H1 (cell line): ENCODE measurements around the gene FMR1. TPM values are rescaled to one million over a fixed set of nuclear protein-coding genes. Genes with fewer than 3 reads are reported as not detected.

Experiments
- CTCF ChIA-PET: fragments of 300-600 bp; sonication (Branson Sonifier 250); formaldehyde crosslinking; loops from one replicate; lab custom pipeline; 2021; ENCODE audit not compliant: partially characterized antibody; lab: Charles Lee
- POLR2A ChIA-PET: fragments of 300-600 bp; sonication (Branson Sonifier 250); formaldehyde crosslinking; loops from one replicate; lab custom pipeline; 2021; ENCODE audit warnings: inconsistent platforms; ENCODE audit not compliant: partially characterized antibody; lab: Charles Lee
- DNase-seq, 2 experiments: peaks; one replicate each; pipeline versions ENCODE4 v3.0.0 to v3.0.0-alpha.2; 2010 to 2022; ENCODE audit warnings: low spot score in 2 of 2, low read depth in 1 of 2, mixed read lengths in 1 of 2
- FAIRE-seq: peaks from 2 replicates; lab custom pipeline; 2011; peaks lifted over from hg19 to GRCh38; lab: Jason Lieb, UNC
- H2AFZ ChIP-seq: 2 replicates; pipeline ENCODE4 v1.8.1; 2012; ENCODE audit warnings: low read length, inconsistent platforms
- H2AK5ac ChIP-seq: 2 replicates; pipeline ENCODE4 v1.6.1; 2013; ENCODE audit warnings: low read depth, low read length
- H2BK120ac ChIP-seq: replicated peaks from 2 replicates; pipeline ENCODE3; 2013; ENCODE audit warnings: low read depth, low read length, inconsistent platforms
- H2BK12ac ChIP-seq: 2 replicates; pipeline ENCODE4 v1.6.1; 2013; ENCODE audit warnings: low read depth, low read length
- H2BK15ac ChIP-seq: 2 replicates; pipeline ENCODE4 v1.6.1; 2013; ENCODE audit warnings: low read length
- H2BK20ac ChIP-seq: 2 replicates; pipeline ENCODE4 v1.6.1; 2013; ENCODE audit warnings: low read length
- H2BK5ac ChIP-seq: 2 replicates; pipeline ENCODE4 v1.6.1; 2013; ENCODE audit warnings: low read depth, low read length
- H3K14ac ChIP-seq: 2 replicates; pipeline ENCODE4 v1.6.1; 2013; ENCODE audit warnings: inconsistent platforms; ENCODE audit not compliant: insufficient read length
- H3K18ac ChIP-seq: 2 replicates; pipeline ENCODE4 v1.6.1; 2013; ENCODE audit warnings: low read length; ENCODE audit errors: extremely low read depth
- H3K23ac ChIP-seq: 2 replicates; pipeline ENCODE4 v1.6.1; 2013; ENCODE audit warnings: inconsistent platforms; ENCODE audit not compliant: insufficient read length
- H3K23me2 ChIP-seq: 2 replicates; pipeline ENCODE4 v1.6.1; 2013; ENCODE audit warnings: low read depth, low read length
- H3K27ac ChIP-seq: 2 replicates; pipeline ENCODE4 v1.6.1; 2011; ENCODE audit warnings: low read depth, low read length, inconsistent platforms
- H3K27me3 ChIP-seq, 4 experiments: replicated peaks in 1 of 4; 1 replicate in 1 of 4; 2 replicates in 3 of 4; pipeline versions ENCODE4 v1.6.1 to v1.8.1; 2011 to 2013; ENCODE audit warnings: low read length in 3 of 4, mild to moderate bottlenecking in 3 of 4, inconsistent platforms in 2 of 4, mixed read lengths in 2 of 4, moderate library complexity in 1 of 4; ENCODE audit not compliant: control insufficient read depth in 3 of 4, insufficient read depth in 3 of 4; ENCODE audit errors: extremely low read depth in 1 of 4
- H3K36me3 ChIP-seq, 4 experiments: 2 replicates each; pipeline versions ENCODE4 v1.6.1 to v1.8.1; 2011 to 2013; ENCODE audit warnings: mild to moderate bottlenecking in 4 of 4, low read length in 3 of 4, moderate library complexity in 2 of 4, control low read depth in 1 of 4, inconsistent platforms in 1 of 4; ENCODE audit not compliant: insufficient read depth in 4 of 4, control insufficient read depth in 2 of 4
- H3K4ac ChIP-seq: replicated peaks from 2 replicates; pipeline ENCODE3; 2013; ENCODE audit warnings: low read length, low read depth, mixed read lengths, inconsistent platforms; ENCODE audit not compliant: insufficient read length
- H3K4me1 ChIP-seq, 4 experiments: replicated peaks in 1 of 4; 1 replicate in 1 of 4; 2 replicates in 3 of 4; pipeline versions ENCODE4 v1.6.1 to v1.8.1; 2011 to 2013; ENCODE audit warnings: low read length in 3 of 4, inconsistent platforms in 2 of 4, mixed read lengths in 1 of 4; ENCODE audit not compliant: insufficient read depth in 4 of 4, control insufficient read depth in 3 of 4
- H3K4me2 ChIP-seq, 2 experiments: 2 replicates each; pipeline versions ENCODE4 v1.6.1 to v1.8.1; 2011 to 2013; ENCODE audit warnings: low read depth in 2 of 2, low read length in 2 of 2, control low read depth in 1 of 2, inconsistent platforms in 1 of 2, mild to moderate bottlenecking in 1 of 2; ENCODE audit not compliant: insufficient read depth in 1 of 2
- H3K4me3 ChIP-seq, 4 experiments: fragments of 200-600, 300-600 bp in 1 of 4; sonication (generic), shearing (Covaris generic), sonication (Bioruptor Twin) in 1 of 4; 2 replicates each; pipeline versions ENCODE4 v1.5.1 to v1.8.1; 2011 to 2016; ENCODE audit warnings: low read length in 4 of 4, low read depth in 3 of 4, control low read depth in 2 of 4, inconsistent platforms in 2 of 4, mild to moderate bottlenecking in 2 of 4, mixed read lengths in 1 of 4, moderate library complexity in 1 of 4; ENCODE audit not compliant: insufficient read depth in 2 of 4; ENCODE audit errors: extremely low read depth in 1 of 4
- H3K56ac ChIP-seq: replicated peaks from 2 replicates; pipeline ENCODE3; 2013; ENCODE audit warnings: low read depth, mild to moderate bottlenecking, mixed read lengths, low read length, inconsistent platforms; ENCODE audit not compliant: insufficient read length
- H3K79me1 ChIP-seq: 2 replicates; pipeline ENCODE4 v1.6.1; 2013; ENCODE audit warnings: low read depth, low read length, control low read depth
- H3K79me2 ChIP-seq, 2 experiments: 2 replicates each; pipeline versions ENCODE4 v1.6.1 to v1.8.1; 2012 to 2013; ENCODE audit warnings: low read length in 2 of 2, mild to moderate bottlenecking in 2 of 2, inconsistent platforms in 1 of 2; ENCODE audit not compliant: insufficient read depth in 2 of 2, control insufficient read depth in 1 of 2
- H3K9ac ChIP-seq, 4 experiments: replicated peaks in 1 of 4; 1 replicate in 1 of 4; 2 replicates in 3 of 4; pipeline versions ENCODE4 v1.6.1 to v1.8.1; 2011 to 2013; ENCODE audit warnings: low read depth in 3 of 4, low read length in 3 of 4, control low read depth in 2 of 4, mild to moderate bottlenecking in 2 of 4, moderate library complexity in 2 of 4, inconsistent platforms in 1 of 4; ENCODE audit errors: extremely low read depth in 1 of 4
- H3K9me3 ChIP-seq, 2 experiments: 2 replicates each; pipeline versions ENCODE4 v1.6.1 to v1.8.1; 2012 to 2013; ENCODE audit warnings: mild to moderate bottlenecking in 2 of 2, moderate library complexity in 2 of 2, control low read depth in 1 of 2, inconsistent platforms in 1 of 2, low read depth in 1 of 2, low read length in 1 of 2, mixed read lengths in 1 of 2; ENCODE audit not compliant: insufficient read depth in 2 of 2
- H4K20me1 ChIP-seq, 2 experiments: replicated peaks in 1 of 2; 2 replicates each; pipeline versions ENCODE3 to v1.8.1; 2011 to 2013; ENCODE audit warnings: inconsistent platforms in 2 of 2, low read length in 2 of 2, mild to moderate bottlenecking in 1 of 2; ENCODE audit not compliant: insufficient read depth in 2 of 2, control insufficient read depth in 1 of 2
- H4K5ac ChIP-seq: 2 replicates; pipeline ENCODE4 v1.6.1; 2013; ENCODE audit warnings: low read length, low read depth, mixed read lengths, inconsistent platforms; ENCODE audit not compliant: insufficient read length
- H4K8ac ChIP-seq: 2 replicates; pipeline ENCODE4 v1.8.0; 2013; ENCODE audit warnings: mild to moderate bottlenecking, moderate library complexity, low read length, inconsistent platforms; ENCODE audit not compliant: insufficient read depth; ENCODE audit errors: extremely low read depth
- H4K91ac ChIP-seq: replicated peaks from 2 replicates; pipeline ENCODE3; 2013; ENCODE audit warnings: low read length, mixed read lengths, inconsistent platforms; ENCODE audit not compliant: insufficient read length
- PHF8 ChIP-seq: fragments of 200-600 bp; sonication (generic); conservative IDR thresholded peaks from 2 replicates; pipeline ENCODE4 v1.7.1; 2012; ENCODE audit warnings: low read depth, mild to moderate bottlenecking, inconsistent platforms, low read length, moderate library complexity
- WGBS, 2 experiments: shearing (Covaris generic) in 1 of 2; methylation state at CpG; one replicate each; pipeline versions ENCODE4 v1.1.6 to v1.1.7; 2013 to 2015; ENCODE audit warnings: low lambda C conversion rate in 2 of 2, mixed read lengths in 2 of 2, inconsistent platforms in 1 of 2, low coverage in 1 of 2, missing lambda C conversion rate in 1 of 2; ENCODE audit not compliant: insufficient replicate concordance in 2 of 2, insufficient coverage in 1 of 2, insufficient read length in 1 of 2; ENCODE audit errors: extremely low coverage in 1 of 2, missing lambda C conversion rate in 1 of 2; 5-methylcytosine and 5-hydroxymethylcytosine counted together
- polyA plus RNA-seq, 7 experiments: library from polyadenylated mRNA; depleted of rRNA in 3 of 7; stranded (reverse) in 5 of 7; unstranded in 2 of 7; fragments of >200 nt in 5 of 7; fragments of 200-250 nt in 2 of 7; gene quantifications; 1 replicate in 5 of 7; 2 replicates in 1 of 7; 4 replicates in 1 of 7; pipeline versions ENCODE4 v1.2.1 to v1.2.3, GENCODE V29; 2011 to 2013; ENCODE audit warnings: missing spikeins in 2 of 7, mixed read lengths in 2 of 7
- total RNA-seq: library from RNA; stranded (reverse); fragmentation: NEBNext Ultra II Directional; extraction: Animal tissue kit (Norgen Biotek cat#: 25700); gene quantifications from 2 replicates; pipeline ENCODE4 v1.2.1, GENCODE V29; 2021
- TF ChIP-seq, protein P1 (sequence below), 3 experiments: IDR thresholded peaks; 1 replicate in 2 of 3; 2 replicates in 1 of 3; pipeline versions ENCODE4 v1.5.1 to v1.6.1; 2011; ENCODE audit warnings: low read length in 3 of 3, mild to moderate bottlenecking in 3 of 3, inconsistent platforms in 2 of 3, low read depth in 1 of 3, moderate library complexity in 1 of 3; ENCODE audit not compliant: insufficient read depth in 1 of 3; ENCODE audit errors: control extremely low read depth in 1 of 3

The FMR1 gene
- total and polyA plus RNA-seq, 2 of the 8 experiments (the other 6 are each of a cell fraction or from before 2014, with no cell fraction given) = 15.2 to 49.4 TPM

DNA sequence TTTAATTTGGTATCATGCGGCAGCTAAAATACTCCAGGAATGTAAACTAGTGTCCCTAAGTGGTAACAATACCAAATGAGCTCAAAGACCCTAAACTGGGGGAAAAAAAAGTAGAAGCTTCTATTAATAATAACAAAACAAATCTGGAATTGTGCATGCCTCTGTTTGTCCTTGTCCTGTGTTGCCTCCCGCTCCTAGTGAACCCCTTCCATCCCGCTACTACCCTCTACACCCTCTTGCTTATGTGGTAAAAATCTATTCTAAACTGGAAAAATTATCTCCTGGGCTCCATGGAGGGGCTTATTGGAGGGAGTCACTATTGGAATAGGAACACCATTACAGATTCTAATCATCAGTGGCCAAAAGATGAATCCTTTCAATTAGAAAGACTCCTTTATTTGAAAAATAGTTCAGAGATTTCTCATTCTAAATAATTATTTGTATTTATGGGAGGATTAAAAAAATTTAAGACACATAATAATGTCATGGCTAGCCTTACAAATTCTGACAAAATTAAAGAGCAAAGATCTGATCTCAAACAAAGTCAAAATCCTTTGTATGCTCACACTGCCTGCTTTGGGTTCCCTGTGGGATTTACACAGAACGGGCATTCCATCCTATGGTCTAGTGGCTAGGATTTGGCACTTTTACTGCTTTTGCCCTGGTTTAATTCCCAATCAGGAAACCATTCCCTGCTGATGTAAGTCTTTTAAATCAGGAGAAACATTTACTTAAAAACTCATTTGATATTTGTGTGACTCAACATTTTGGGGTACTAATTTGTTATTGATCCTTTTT, 34.7 kb upstream of the FMR1 start:
- DNase-seq (no peak), FAIRE-seq (no peak)
- H3K4me3 ChIP-seq = no peak overlapping the region
- no peak overlapping the region for H3K14ac ChIP-seq
- H3K79me2 ChIP-seq = no peaks in the 10 kb centered on the region
- no peak overlapping the region for H2BK12ac ChIP-seq
- H3K9ac ChIP-seq = no peak overlapping the region
- TF ChIP-seq, protein P1, sequence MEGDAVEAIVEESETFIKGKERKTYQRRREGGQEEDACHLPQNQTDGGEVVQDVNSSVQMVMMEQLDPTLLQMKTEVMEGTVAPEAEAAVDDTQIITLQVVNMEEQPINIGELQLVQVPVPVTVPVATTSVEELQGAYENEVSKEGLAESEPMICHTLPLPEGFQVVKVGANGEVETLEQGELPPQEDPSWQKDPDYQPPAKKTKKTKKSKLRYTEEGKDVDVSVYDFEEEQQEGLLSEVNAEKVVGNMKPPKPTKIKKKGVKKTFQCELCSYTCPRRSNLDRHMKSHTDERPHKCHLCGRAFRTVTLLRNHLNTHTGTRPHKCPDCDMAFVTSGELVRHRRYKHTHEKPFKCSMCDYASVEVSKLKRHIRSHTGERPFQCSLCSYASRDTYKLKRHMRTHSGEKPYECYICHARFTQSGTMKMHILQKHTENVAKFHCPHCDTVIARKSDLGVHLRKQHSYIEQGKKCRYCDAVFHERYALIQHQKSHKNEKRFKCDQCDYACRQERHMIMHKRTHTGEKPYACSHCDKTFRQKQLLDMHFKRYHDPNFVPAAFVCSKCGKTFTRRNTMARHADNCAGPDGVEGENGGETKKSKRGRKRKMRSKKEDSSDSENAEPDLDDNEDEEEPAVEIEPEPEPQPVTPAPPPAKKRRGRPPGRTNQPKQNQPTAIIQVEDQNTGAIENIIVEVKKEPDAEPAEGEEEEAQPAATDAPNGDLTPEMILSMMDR (IDR thresholded peaks at IDR 0.05; ENCODE audit: control extremely low read depth in 1 of 3, insufficient read depth in 1 of 3, low read depth in 1 of 3, low read length in 3 of 3) = no peak
- no peak for TF ChIP-seq PHF8
- no peak overlapping the region for H2AFZ ChIP-seq
- no peaks in the 10 kb centered on the region for H3K4me1 ChIP-seq
- H3K56ac ChIP-seq = no peak overlapping the region
- no peak overlapping the region for H3K4ac ChIP-seq
- no peak overlapping the region for H3K18ac ChIP-seq
- CTCF ChIA-PET = no interaction called here
- H3K27me3 ChIP-seq = no peaks in the 10 kb centered on the region
- H2AK5ac ChIP-seq = no peak overlapping the region
- no peak overlapping the region for H4K91ac ChIP-seq
- H3K79me1 ChIP-seq = no peaks in the 10 kb centered on the region
- no peaks in the 10 kb centered on the region for H4K20me1 ChIP-seq
- no peak overlapping the region for H3K23ac ChIP-seq
- no peak overlapping the region for H2BK120ac ChIP-seq
- no peak overlapping the region for H2BK20ac ChIP-seq
- no peaks in the 10 kb centered on the region for H3K9me3 ChIP-seq
- no peak overlapping the region for H2BK5ac ChIP-seq
- no peaks in the 10 kb centered on the region for H3K36me3 ChIP-seq
- no peaks in the 10 kb centered on the region for H3K23me2 ChIP-seq
- 89% methylated on average over 4 of the region's 4 CpGs; no CpG with 5 or more reads in 1 of the 2 experiments for WGBS, 2 experiments
- no peak overlapping the region for H4K8ac ChIP-seq
- no peak overlapping the region for H3K4me2 ChIP-seq
- H2BK15ac ChIP-seq = no peak overlapping the region
- no peak overlapping the region for H4K5ac ChIP-seq
- POLR2A ChIA-PET = no interaction called here
- H3K27ac ChIP-seq = no peak overlapping the region
